Activated CD4-positive, alpha-beta T cell treated with anti-CD3 and anti-CD28 coated beads, Interleukin-2, Interleukin-6, amounts not matched to agents 100 ng/mL and 50 ng/mL, durations not matched to agents 16 hours and 8 hours (primary cell): ENCODE results near the gene DOCK2.

ENCODE experiments used
- DNase-seq: peaks from one replicate; pipeline ENCODE4 v3.0.0-alpha.2; 2020

Gene DOCK2

GRCh38 chr5:170110403-170111087 is 473.5 kb downstream of the DOCK2 start:
- DNase-seq, result no peak

DNA sequence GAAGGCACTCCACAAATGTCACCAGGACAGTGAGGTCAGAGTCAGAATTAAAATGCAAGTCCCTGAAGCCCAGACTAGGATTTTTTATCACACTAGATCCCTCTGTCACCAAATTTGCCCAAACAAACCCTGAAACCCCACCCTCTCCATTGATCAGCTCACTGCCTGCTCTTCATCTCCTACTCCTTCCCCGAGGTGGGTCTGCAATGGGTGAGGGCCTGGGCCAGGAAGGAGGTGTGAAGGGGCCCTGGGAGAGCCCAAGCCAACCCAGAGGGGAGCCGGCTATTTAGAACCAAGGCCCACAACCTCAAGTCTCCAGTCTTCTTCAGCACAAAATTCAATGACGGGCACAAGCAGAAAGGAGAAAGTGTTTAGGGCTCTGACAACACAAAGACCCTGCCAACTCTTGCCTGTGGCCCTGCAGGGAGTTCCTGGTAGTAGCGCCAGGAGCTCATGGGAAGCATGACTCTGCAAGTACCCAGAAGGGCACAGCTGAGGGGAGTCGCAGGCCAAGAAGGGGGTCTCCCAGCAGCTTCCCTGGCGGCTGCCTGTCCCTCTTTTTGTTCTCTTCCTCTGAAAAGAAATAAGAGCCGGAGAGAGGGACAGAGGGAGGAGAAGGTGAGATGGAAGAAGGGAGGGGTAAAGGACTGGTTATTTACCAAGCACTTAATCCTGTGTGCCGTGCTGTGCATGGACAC is 474.2 kb downstream of the DOCK2 start:
- no peak for DNase-seq

GRCh38 chr5:170112876-170113521 is 475.9 kb downstream of the DOCK2 start:
- no peak for DNase-seq

GRCh38 chr5:170113522-170113900 is 476.4 kb downstream of the DOCK2 start:
- DNase-seq, result no peak

DNA sequence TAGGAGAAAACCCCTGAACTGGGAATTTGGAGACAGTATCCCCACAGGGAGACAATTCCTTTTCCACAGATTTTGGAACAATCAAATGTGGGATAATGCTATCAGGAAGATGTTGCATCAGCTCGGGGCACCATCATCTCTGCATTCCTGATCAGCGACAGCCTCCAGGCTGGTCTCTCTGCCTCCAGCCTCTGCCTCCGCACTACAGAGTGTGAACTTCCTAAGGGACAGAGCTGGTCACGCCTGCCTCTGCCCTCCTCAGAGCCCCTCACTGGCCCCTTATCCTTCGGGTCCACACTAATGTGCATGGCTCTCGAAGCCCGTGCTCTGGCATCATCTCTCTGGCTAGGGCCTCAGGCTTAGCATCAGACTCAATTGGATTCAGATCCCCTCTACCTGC is 477.2 kb downstream of the DOCK2 start:
- no peak for DNase-seq

GRCh38 chr5:170115925-170116324 is 478.9 kb downstream of the DOCK2 start:
- no peak for DNase-seq

DNA sequence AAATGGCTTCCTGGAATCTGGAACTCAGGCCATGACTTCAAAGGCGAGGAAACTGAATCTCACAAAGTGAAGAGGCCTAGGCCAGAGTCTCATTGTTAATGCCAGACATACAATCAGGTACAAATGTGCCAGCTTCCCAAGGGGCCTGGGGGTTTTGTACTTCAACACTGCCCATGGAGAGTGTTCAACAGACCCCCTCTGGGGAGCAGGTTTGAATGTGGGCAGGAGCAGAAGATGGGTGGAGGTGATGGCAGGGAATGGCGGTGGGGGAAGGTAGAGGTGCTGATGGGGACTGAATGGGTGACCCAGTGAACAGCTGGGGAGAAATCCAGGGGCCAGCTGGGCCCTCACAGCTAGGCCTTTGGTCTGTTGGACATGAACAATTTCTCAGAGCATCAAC is 480.7 kb downstream of the DOCK2 start:
- DNase-seq, result no peak

GRCh38 chr5:170120576-170120975 is 483.5 kb downstream of the DOCK2 start:
- DNase-seq, result no peak

DNA sequence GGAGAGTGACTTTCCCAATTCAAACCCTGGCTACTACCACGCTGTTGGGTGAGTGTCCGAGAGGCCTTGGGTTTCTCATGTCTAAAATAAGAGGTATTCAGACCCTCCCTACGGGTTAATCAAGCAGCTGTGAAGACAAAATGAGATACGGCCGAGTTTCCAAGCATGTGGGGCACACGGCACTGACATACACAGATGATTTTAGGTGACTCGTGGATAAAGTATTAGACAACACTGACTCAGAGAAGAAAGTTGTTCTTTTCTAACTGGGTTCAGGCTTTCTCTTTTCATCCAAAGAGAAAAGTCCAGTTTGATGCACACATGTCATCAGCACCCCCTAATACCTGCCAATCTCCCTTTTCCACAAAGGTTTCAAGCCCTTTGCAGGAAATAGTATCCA is 484.2 kb downstream of the DOCK2 start:
- no peak for DNase-seq

DNA sequence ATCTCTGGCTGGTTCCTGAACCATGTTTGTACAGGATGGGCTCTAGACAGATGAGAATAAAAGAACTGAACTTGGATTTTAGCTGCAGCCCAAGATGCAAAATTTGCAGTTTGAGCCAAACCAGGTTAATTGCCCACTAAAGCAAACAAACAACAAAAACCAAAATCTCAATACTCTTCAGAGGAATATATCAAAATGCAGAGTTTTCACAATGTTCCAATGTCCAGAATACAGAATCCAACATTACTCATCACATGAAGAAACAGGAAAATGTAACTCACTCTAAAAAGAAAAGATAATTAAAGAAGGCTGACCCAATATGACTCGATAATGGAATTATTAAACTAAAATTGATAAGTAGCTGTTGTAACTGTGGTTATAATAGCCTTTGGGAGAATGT is 489.0 kb downstream of the DOCK2 start:
- DNase-seq, result no peak

DNA sequence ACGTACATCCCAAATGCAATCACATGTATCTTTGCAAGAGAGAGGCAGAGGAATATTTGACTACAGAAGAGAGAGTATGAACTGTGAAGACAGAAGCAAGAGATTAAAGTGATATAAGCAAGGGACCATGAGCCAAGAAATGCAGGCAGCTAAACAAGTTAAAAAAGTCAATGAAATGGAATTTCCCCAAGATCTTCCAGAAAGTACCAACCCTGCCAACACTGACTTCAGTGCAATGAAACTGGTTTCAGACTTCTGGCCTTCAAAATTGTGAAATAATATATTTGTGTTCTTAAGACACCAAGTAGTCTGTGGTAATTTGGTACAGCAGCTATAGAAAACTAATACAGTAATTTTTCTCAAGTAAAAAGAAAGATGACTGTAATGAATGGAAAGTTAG is 489.6 kb downstream of the DOCK2 start:
- DNase-seq, result no peak

DNA sequence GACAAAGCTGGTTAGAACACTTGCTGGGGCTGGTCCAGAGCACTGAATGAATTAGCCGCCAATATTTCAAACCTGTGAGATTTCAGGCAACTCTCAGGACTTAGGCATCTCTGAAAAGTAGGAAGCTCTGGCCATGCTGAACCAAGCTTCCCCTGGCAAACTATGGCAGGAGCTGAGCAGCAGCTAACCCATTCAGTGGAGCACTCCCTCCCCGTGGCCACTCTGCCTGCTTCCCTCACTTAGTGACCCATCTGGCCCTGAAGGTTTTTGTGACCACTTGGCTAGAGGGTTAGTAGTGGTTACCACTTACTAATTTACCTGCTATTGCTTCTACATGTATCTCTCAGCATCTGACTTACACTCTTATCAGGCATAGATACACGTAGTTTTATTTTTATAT is 494.2 kb downstream of the DOCK2 start:
- DNase-seq, result no peak

- no peak for DNase-seq
Measured at GRCh38 chr5:170132269-170132975, 495.3 kb downstream of the DOCK2 start.
